A549 (cell line): ENCODE results near the gene PLCL1.

Experiments
- BHLHE40 ChIP-seq: IDR thresholded peaks from 2 replicates; pipeline ENCODE4 v1.6.1; 2012; ENCODE audit warnings: low read depth, low read length, inconsistent platforms
- KDM1A ChIP-seq: fragments of 200-600 bp; sonication (generic); IDR thresholded peaks from 2 replicates; pipeline ENCODE4 v1.6.1; 2016; ENCODE audit warnings: low read depth, mild to moderate bottlenecking
- TF ChIP-seq, protein P1 (sequence below): fragments of >200 bp; sonication (Bioruptor Twin); formaldehyde crosslinking; IDR thresholded peaks from 3 replicates; pipeline ENCODE4 v1.5.1; 2016
- TF ChIP-seq, protein P2 (sequence below): fragments of 200-600 bp; sonication (generic); IDR thresholded peaks from 2 replicates; pipeline ENCODE4 v1.6.1; 2016; ENCODE audit warnings: antibody characterized with exemption, mild to moderate bottlenecking, moderate library complexity

DNA sequence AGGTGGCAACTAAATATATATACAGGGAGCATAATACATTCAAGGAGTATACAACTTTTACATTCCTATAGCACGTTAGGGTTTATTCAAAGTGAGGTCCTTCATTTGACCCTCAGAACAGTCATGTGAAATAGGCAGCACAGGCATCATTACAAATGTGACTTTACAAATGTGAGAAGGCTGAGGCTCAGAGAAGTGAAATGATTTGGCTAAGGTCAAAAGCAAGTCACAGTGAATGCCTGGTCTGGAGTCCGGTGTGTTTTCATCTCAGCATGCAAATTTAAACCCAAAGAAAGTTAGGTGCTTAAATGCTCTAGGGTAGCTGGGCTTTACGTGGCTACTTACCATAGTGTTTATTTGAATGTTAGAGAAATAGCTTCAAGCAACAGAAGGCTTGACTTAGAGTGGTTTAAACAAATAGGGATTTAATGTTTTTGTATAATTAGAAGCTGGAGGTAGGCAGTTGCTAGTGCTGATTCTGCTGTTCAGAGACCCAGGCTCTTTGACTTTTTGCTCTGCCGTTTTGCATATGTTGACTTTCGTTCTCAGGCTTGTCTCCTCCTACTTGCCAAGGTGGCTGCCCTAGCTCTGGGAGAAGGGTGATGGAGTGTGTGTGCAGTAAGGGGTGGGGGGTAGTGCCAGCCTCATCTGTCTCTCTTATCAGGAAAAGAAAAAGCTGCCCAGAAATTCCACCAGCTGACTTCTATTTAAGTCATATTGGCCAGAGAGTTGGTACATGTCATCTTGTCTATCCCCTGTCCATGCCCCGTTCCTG lies 89.2 kb downstream of the PLCL1 start:
- no peak for TF ChIP-seq KDM1A
- TF ChIP-seq BHLHE40, result no peak
- TF ChIP-seq, protein P1, sequence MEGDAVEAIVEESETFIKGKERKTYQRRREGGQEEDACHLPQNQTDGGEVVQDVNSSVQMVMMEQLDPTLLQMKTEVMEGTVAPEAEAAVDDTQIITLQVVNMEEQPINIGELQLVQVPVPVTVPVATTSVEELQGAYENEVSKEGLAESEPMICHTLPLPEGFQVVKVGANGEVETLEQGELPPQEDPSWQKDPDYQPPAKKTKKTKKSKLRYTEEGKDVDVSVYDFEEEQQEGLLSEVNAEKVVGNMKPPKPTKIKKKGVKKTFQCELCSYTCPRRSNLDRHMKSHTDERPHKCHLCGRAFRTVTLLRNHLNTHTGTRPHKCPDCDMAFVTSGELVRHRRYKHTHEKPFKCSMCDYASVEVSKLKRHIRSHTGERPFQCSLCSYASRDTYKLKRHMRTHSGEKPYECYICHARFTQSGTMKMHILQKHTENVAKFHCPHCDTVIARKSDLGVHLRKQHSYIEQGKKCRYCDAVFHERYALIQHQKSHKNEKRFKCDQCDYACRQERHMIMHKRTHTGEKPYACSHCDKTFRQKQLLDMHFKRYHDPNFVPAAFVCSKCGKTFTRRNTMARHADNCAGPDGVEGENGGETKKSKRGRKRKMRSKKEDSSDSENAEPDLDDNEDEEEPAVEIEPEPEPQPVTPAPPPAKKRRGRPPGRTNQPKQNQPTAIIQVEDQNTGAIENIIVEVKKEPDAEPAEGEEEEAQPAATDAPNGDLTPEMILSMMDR, result no peak
- TF ChIP-seq, protein P2, sequence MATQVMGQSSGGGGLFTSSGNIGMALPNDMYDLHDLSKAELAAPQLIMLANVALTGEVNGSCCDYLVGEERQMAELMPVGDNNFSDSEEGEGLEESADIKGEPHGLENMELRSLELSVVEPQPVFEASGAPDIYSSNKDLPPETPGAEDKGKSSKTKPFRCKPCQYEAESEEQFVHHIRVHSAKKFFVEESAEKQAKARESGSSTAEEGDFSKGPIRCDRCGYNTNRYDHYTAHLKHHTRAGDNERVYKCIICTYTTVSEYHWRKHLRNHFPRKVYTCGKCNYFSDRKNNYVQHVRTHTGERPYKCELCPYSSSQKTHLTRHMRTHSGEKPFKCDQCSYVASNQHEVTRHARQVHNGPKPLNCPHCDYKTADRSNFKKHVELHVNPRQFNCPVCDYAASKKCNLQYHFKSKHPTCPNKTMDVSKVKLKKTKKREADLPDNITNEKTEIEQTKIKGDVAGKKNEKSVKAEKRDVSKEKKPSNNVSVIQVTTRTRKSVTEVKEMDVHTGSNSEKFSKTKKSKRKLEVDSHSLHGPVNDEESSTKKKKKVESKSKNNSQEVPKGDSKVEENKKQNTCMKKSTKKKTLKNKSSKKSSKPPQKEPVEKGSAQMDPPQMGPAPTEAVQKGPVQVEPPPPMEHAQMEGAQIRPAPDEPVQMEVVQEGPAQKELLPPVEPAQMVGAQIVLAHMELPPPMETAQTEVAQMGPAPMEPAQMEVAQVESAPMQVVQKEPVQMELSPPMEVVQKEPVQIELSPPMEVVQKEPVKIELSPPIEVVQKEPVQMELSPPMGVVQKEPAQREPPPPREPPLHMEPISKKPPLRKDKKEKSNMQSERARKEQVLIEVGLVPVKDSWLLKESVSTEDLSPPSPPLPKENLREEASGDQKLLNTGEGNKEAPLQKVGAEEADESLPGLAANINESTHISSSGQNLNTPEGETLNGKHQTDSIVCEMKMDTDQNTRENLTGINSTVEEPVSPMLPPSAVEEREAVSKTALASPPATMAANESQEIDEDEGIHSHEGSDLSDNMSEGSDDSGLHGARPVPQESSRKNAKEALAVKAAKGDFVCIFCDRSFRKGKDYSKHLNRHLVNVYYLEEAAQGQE, result no peak
